Uterus (tissue), 4 donors: ENCODE measurements around the gene RALGPS2. TPM values are rescaled to one million over a fixed set of nuclear protein-coding genes. Genes with fewer than 3 reads are reported as not detected.

ENCODE experiments used
- DNase-seq, 2 donors: peaks; one replicate each; pipeline ENCODE4 v3.0.0-alpha.2; 2019 to 2020
- H3K27ac ChIP-seq, 2 donors: fragments of 200-600 bp; sonication (generic); 1 replicate in 1 of 2; 2 replicates in 1 of 2; pipeline ENCODE4 v1.5.1; 2016 to 2018
- H3K27me3 ChIP-seq, 2 donors: fragments of 200-600 bp; sonication (generic); one replicate each; pipeline ENCODE4 v1.5.1; 2018 to 2019; ENCODE audit warnings: control low read depth in 1 of 2
- H3K36me3 ChIP-seq, 2 donors: fragments of 200-600 bp; sonication (generic); one replicate each; pipeline ENCODE4 v1.5.1; 2019; ENCODE audit warnings: control low read depth in 1 of 2
- H3K4me1 ChIP-seq, 2 donors: fragments of 200-600 bp; sonication (generic); one replicate each; pipeline ENCODE4 v1.5.1; 2018 to 2019; ENCODE audit warnings: control low read depth in 1 of 2
- H3K4me3 ChIP-seq, 2 donors: fragments of 200-600 bp; sonication (generic); 1 replicate in 1 of 2; 2 replicates in 1 of 2; pipeline ENCODE4 v1.5.1; 2018 to 2019; ENCODE audit warnings: mild to moderate bottlenecking in 1 of 2
- H3K9me3 ChIP-seq, 2 donors: fragments of 200-600 bp; sonication (generic); one replicate each; pipeline ENCODE4 v1.5.1; 2019; ENCODE audit warnings: control low read depth in 1 of 2
- CTCF ChIP-seq, 4 experiments: fragments of 200-600 bp in 2 of 4; fragments of 450-650 bp in 2 of 4; sonication (generic) in 2 of 4; IDR thresholded peaks; one replicate each; pipeline ENCODE4 v1.5.1; 2016 to 2019; ENCODE audit warnings: antibody characterized with exemption in 4 of 4, mild to moderate bottlenecking in 2 of 4, moderate library complexity in 1 of 4
- POLR2A ChIP-seq, 2 donors: fragments of 450-650 bp; IDR thresholded peaks; one replicate each; pipeline ENCODE4 v1.6.1; 2016; ENCODE audit warnings: antibody characterized with exemption in 2 of 2, mild to moderate bottlenecking in 1 of 2, moderate library complexity in 1 of 2
- intact Hi-C: fragments of 100-400 bp; cut with DNase I; formaldehyde crosslinking; loops from one replicate; pipeline ENCODE4 v1.15.1; 2023; ENCODE audit warnings: low total_unique reads
- total RNA-seq, 4 donors: library from RNA; depleted of rRNA in 3 of 4; stranded (reverse); fragments of >200 nt in 3 of 4; gene quantifications; one replicate each; pipeline versions ENCODE4 v1.1.0 to v1.2.4, GENCODE V29; 2014 to 2023
- donor health status: DM: yes; HTN: yes; CAD: no.

The RALGPS2 gene
- total RNA-seq, 4 donors from 2014 or later = 4.9 to 109 (median 24.7) TPM

- TF ChIP-seq CTCF (IDR thresholded peaks at IDR 0.05) (no peak), POLR2A (IDR thresholded peaks at IDR 0.05) (no peak)
- no peaks in the 10 kb centered on the region for H3K36me3 ChIP-seq
- no peak overlapping the region for H3K4me3 ChIP-seq
- no peaks in the 10 kb centered on the region for H3K4me1 ChIP-seq
- intact Hi-C loops = no loop called here
- H3K27me3 ChIP-seq = no peaks in the 10 kb centered on the region
- DNase-seq = no peak
- peaks cover 0 to 11% of the 10 kb centered on the region in 2 donors for H3K9me3 ChIP-seq
- peak overlapping the region in 1 of 2 donors; percentile 69 for H3K27ac ChIP-seq
Observed at GRCh38 chr1:178927003-178927402, 202.0 kb downstream of the RALGPS2 start.

DNA sequence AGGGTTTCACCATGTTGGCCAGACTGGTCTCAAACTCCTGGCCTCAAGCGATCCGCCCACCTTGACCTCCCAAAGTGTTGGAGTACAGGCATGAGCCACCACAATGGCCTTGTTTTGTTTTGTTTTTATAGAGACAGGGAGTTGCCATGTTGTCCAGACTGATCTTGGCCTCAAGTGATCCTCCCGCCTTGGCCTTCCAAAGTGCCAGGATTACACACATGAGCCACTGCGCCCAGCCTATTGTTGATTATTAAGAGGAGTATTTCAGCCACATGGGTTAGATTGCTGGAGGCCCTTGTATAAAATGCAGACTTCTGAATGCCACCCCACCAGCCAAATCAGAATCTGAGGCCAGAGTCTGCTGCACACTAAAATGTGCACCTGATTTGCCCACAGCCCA lies 203.0 kb downstream of the RALGPS2 start:
- Histone ChIP-seq H3K4me3 (no peak overlapping the region), H3K27me3 (no peaks in the 10 kb centered on the region), H3K27ac (peak overlapping the region; percentile 69 to 87), H3K9me3 (peaks cover 0 to 11% of the 10 kb centered on the region in 2 donors), H3K4me1 (peaks cover 0 to 3% of the 10 kb centered on the region in 2 donors), H3K36me3 (no peaks in the 10 kb centered on the region)
- TF ChIP-seq POLR2A (IDR thresholded peaks at IDR 0.05) (no peak), CTCF (IDR thresholded peaks at IDR 0.05) (no peak)
- DNase-seq = no peak
- intact Hi-C loops = no loop called here

- peak overlapping the region; percentile 69 to 87 for H3K27ac ChIP-seq
- no peak for DNase-seq
- H3K4me3 ChIP-seq = no peak overlapping the region
- H3K27me3 ChIP-seq = no peaks in the 10 kb centered on the region
- intact Hi-C loops = no loop called here
- TF ChIP-seq POLR2A (IDR thresholded peaks at IDR 0.05) = no peak
- no peak for TF ChIP-seq CTCF (IDR thresholded peaks at IDR 0.05)
- no peaks in the 10 kb centered on the region for H3K36me3 ChIP-seq
- H3K9me3 ChIP-seq = peaks cover 0 to 10% of the 10 kb centered on the region in 2 donors
- peaks cover 0 to 11% of the 10 kb centered on the region in 2 donors for H3K4me1 ChIP-seq
Observed at GRCh38 chr1:178928976-178929375, 203.9 kb downstream of the RALGPS2 start.

DNA sequence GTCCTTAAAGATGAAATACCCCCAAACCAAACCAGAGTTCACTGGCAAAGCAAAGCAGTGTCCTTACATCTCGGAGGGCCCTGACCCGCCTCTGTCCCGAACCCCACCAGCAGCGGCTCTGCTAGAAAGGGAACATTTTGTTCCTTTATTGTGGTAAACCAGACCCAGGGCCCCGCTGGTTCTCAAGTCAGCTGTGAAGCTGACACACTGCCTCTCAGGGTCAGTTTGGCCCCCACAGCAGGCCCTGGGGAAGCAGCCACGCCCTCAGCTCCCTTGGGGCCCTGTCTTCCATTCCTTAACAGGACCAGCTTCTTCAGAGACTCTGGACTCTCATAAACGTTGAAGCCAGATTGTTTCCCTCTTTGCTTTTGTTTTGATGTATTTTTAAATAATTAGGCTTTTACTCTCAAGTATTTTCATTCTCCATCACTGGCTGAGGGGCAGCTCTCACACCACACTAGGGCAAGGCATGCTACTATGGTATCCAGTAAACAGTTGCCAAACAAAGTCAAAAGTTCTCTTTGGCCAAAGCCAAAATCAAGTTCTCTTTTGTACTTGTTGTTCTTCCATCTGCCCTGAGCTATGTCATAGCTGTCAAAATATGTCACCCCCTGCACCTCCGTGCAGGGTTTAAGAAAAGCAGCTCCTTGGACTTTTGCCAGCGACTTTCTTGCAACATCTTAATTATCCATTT lies 207.0 kb downstream of the RALGPS2 start:
- intact Hi-C loops = no loop called here
- TF ChIP-seq POLR2A (IDR thresholded peaks at IDR 0.05) (peak in 1 of 2 donors; percentile 21), CTCF (IDR thresholded peaks at IDR 0.05) (no peak)
- Histone ChIP-seq H3K9me3 (no peaks in the 10 kb centered on the region), H3K4me1 (peaks cover 0 to 12% of the 10 kb centered on the region in 2 donors), H3K27ac (peak overlapping the region; percentile 69 to 87), H3K4me3 (no peak overlapping the region), H3K27me3 (no peaks in the 10 kb centered on the region), H3K36me3 (no peaks in the 10 kb centered on the region)
- peak; percentile 85 to 97 for DNase-seq

- no peaks in the 10 kb centered on the region for H3K36me3 ChIP-seq
- no peaks in the 10 kb centered on the region for H3K27me3 ChIP-seq
- no peak for TF ChIP-seq CTCF (IDR thresholded peaks at IDR 0.05)
- no peaks in the 10 kb centered on the region for H3K9me3 ChIP-seq
- no peak for DNase-seq
- H3K4me1 ChIP-seq = peaks cover 0 to 12% of the 10 kb centered on the region in 2 donors
- no peak overlapping the region for H3K4me3 ChIP-seq
- intact Hi-C loops = no loop called here
- H3K27ac ChIP-seq = peak overlapping the region; percentile 69 to 87
Observed at GRCh38 chr1:178932552-178932906, 207.5 kb downstream of the RALGPS2 start.
